AG04449 (cell line): ENCODE measurements around the gene TSPOAP1.

Experiments
- CTCF ChIA-PET: fragments of 350-600 bp; formaldehyde crosslinking; extraction: SDS; loops from one replicate; lab custom pipeline; 2021; ENCODE audit warnings: antibody characterized with exemption; lab: Yijun Ruan, JAX
- POLR2A ChIA-PET: fragments of 400-600, 350-600 bp; formaldehyde crosslinking; extraction: SDS; loops from one replicate; lab custom pipeline; 2020; ENCODE audit warnings: antibody characterized with exemption, inconsistent platforms; lab: Yijun Ruan, JAX
- DNase-seq: peaks from one replicate; pipeline ENCODE4 v3.0.0-alpha.2; 2010; ENCODE audit warnings: low read depth, low spot score
- H3K4me3 ChIP-seq: 2 replicates; pipeline ENCODE4 v1.5.1; 2011; ENCODE audit warnings: low read depth, mild to moderate bottlenecking, control low read depth, low read length
- TF ChIP-seq, protein P1 (sequence below): IDR thresholded peaks from one replicate; pipeline ENCODE4 v1.5.1; 2011; ENCODE audit warnings: mild to moderate bottlenecking, moderate library complexity, low read length, control low read depth, inconsistent platforms; ENCODE audit not compliant: insufficient read depth; ENCODE audit errors: missing control alignments

The TSPOAP1 gene

GRCh38 chr17:58280480-58281217 lies 47.9 kb downstream of the TSPOAP1 start, which contains the start of gene MPO:
Gene MPO, minus strand, starts transcription at chr17:58280935. Its CDS starts 177 bp downstream, at chr17:58280758.
- ChIA-PET CTCF (interaction anchor here (1.3 to 1.7 kb wide), 2 partner anchors 31 to 37 kb away, joined by 3 to 5 read pairs; no protein-coding TSS in a partner anchor), POLR2A (interaction anchor here (0.7 kb wide), 1 partner anchor 71 kb away, joined by 3 read pairs; the partner anchor contains the start of gene SUPT4H1)
- no peak within 1 kb of the TSS for H3K4me3 ChIP-seq
- TF ChIP-seq, protein P1, sequence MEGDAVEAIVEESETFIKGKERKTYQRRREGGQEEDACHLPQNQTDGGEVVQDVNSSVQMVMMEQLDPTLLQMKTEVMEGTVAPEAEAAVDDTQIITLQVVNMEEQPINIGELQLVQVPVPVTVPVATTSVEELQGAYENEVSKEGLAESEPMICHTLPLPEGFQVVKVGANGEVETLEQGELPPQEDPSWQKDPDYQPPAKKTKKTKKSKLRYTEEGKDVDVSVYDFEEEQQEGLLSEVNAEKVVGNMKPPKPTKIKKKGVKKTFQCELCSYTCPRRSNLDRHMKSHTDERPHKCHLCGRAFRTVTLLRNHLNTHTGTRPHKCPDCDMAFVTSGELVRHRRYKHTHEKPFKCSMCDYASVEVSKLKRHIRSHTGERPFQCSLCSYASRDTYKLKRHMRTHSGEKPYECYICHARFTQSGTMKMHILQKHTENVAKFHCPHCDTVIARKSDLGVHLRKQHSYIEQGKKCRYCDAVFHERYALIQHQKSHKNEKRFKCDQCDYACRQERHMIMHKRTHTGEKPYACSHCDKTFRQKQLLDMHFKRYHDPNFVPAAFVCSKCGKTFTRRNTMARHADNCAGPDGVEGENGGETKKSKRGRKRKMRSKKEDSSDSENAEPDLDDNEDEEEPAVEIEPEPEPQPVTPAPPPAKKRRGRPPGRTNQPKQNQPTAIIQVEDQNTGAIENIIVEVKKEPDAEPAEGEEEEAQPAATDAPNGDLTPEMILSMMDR = no peak
- no peak for DNase-seq

- DNase-seq = no peak
- TF ChIP-seq, protein P1 = no peak
- ChIA-PET CTCF (interaction anchor here (1.3 to 1.7 kb wide), 2 partner anchors 31 to 38 kb away, joined by 3 to 5 read pairs; no protein-coding TSS in a partner anchor), POLR2A (no interaction called here)
- no peak overlapping the region for H3K4me3 ChIP-seq
Observed at GRCh38 chr17:58279736-58280479, 48.7 kb downstream of the TSPOAP1 start.

- ChIA-PET POLR2A (no interaction called here), CTCF (interaction anchor here (1.7 kb wide), 1 partner anchor 38 kb away, joined by 3 read pairs; no protein-coding TSS in a partner anchor)
- H3K4me3 ChIP-seq = no peak overlapping the region
- TF ChIP-seq, protein P1 = no peak
- no peak for DNase-seq
Observed at GRCh38 chr17:58279016-58279711, 49.4 kb downstream of the TSPOAP1 start.

DNA sequence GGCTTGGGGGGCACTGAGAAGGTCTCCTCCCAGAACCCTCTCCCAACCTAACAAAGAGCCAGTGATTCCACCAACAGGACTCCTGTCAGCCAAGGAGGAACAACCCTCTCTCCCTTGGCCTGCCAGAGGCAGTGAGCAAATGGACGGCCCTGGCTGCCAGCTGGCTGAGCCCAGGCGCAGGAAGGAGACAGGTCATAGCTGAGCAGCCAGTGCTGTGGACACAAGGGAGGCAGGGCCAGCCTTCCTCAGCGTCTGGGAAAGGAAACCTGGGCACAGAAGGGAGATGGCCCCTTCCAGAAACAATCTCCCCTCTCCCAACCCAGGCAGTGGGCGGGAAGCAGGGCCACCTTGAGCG lies 50.0 kb downstream of the TSPOAP1 start:
- no peak for DNase-seq
- POLR2A ChIA-PET = no interaction called here
- CTCF ChIA-PET = no interaction called here
- TF ChIP-seq, protein P1 = no peak
- H3K4me3 ChIP-seq = no peak overlapping the region

DNA sequence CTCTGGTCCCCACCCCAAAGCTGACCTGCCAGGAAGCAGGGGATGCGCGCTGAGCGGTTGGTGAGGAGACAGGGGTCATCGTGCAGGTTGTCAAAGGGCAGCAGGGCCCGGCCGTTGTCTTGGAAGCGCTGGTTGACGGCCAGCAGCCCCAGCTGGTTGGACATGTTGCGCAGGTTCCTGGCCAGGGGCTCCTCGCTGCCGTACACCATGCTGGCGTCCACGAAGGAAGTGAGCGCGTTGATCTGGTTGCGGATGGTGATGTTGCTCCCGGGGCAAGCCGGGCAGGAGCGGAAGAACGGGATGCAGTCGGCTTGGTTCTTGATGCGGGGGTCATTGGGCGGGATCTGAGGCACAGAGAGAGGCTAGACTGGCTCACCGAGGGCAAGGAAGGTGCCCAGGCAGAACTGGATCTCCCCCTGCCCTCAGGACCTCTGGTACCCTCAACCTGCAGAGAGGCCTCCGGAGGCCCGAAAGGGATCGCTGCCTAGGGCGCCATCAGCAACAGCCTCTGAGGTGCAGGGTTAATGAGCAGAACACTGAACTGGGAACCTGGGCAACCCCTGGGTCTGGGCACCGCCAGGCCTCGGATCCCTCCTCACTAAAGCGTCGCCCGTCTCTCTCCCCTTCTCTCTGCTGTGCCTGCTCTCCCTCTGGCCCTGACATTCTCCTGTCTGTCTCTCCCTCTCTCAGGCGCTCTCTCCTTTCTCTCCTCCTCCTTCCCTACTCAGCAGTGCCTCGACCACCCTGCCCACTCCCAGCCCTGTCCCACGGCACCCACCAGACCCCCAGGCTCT lies 50.6 kb downstream of the TSPOAP1 start:
- no peak for DNase-seq
- TF ChIP-seq, protein P1 = no peak
- ChIA-PET POLR2A (no interaction called here), CTCF (no interaction called here)
- no peak overlapping the region for H3K4me3 ChIP-seq
